ENCODE data around the gene GRAMD4. TPM values are rescaled to one million over a fixed set of nuclear protein-coding genes. Genes with fewer than 3 reads are reported as not detected.

Gene GRAMD4
- polyA plus RNA-seq, 3 donors, result 9.5 to 33.3 (median 12.6) TPM

GRCh38 chr22:46572911-46573780 lies 47.0 kb upstream of the GRAMD4 start:
- Mint-ChIP-seq H3K36me3 (peaks cover 0 to 2% of the 10 kb centered on the region in 2 donors), H3K4me1 (peaks cover 37% of the 10 kb centered on the region), H3K27me3 (ENCODE audit: low read depth in 3 of 3) (peaks cover 0 to 13% (median 8%) of the 10 kb centered on the region in 3 donors), H3K4me3 (no peak overlapping the region), H3K27ac (no peak overlapping the region), H3K9me3 (peaks cover 13 to 22% (median 19%) of the 10 kb centered on the region in 7 donors)
- intact Hi-C loops (cut with micrococcal nuclease), result no loop called here
- Histone ChIP-seq H3K4me3 (replicated peaks in 1 of 3; ENCODE audit: low read depth in 2 of 3, low read length in 3 of 3) (no peak overlapping the region), H3K36me3 (replicated peaks in 1 of 2; ENCODE audit: control insufficient read depth in 1 of 2, insufficient read depth in 2 of 2, low read length in 2 of 2) (no peaks in the 10 kb centered on the region), H3K9me3 (replicated peaks in 1 of 2; ENCODE audit: control insufficient read depth in 1 of 2, insufficient read depth in 1 of 2, low read length in 2 of 2) (peaks cover 12 to 22% of the 10 kb centered on the region in 2 donors), H3K79me2 (ENCODE audit: insufficient read depth, low read length) (peaks cover 9% of the 10 kb centered on the region), H3K27ac (ENCODE audit: low read depth in 1 of 2, low read length in 2 of 2) (no peak overlapping the region), H3K27me3 (ENCODE audit: control insufficient read depth in 2 of 2, insufficient read depth in 2 of 2, low read length in 2 of 2) (no peaks in the 10 kb centered on the region), H3K9ac (ENCODE audit: insufficient read depth, low read length, poor library complexity, severe bottlenecking) (no peak overlapping the region), H4K20me1 (ENCODE audit: insufficient read depth, low read length) (peaks cover 4% of the 10 kb centered on the region), H2AFZ (ENCODE audit: insufficient read depth, low read depth, low read length, poor library complexity, severe bottlenecking) (no peak overlapping the region), H3K4me1 (ENCODE audit: control insufficient read depth in 1 of 2, insufficient read depth in 2 of 2, low read length in 2 of 2) (peaks cover 30 to 43% of the 10 kb centered on the region in 2 donors), H3K4me2 (replicated peaks; ENCODE audit: extremely low read depth, low read length, poor library complexity, severe bottlenecking) (no peak overlapping the region)
- DNase-seq, result no peak
- TF ChIP-seq, protein P1, sequence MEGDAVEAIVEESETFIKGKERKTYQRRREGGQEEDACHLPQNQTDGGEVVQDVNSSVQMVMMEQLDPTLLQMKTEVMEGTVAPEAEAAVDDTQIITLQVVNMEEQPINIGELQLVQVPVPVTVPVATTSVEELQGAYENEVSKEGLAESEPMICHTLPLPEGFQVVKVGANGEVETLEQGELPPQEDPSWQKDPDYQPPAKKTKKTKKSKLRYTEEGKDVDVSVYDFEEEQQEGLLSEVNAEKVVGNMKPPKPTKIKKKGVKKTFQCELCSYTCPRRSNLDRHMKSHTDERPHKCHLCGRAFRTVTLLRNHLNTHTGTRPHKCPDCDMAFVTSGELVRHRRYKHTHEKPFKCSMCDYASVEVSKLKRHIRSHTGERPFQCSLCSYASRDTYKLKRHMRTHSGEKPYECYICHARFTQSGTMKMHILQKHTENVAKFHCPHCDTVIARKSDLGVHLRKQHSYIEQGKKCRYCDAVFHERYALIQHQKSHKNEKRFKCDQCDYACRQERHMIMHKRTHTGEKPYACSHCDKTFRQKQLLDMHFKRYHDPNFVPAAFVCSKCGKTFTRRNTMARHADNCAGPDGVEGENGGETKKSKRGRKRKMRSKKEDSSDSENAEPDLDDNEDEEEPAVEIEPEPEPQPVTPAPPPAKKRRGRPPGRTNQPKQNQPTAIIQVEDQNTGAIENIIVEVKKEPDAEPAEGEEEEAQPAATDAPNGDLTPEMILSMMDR (IDR thresholded peaks at IDR 0.05), result no peak
- 92% methylated on average over 15 of the region's 19 CpGs for WGBS (ENCODE audit: insufficient coverage)

GRCh38 chr22:46573781-46574437 lies 46.3 kb upstream of the GRAMD4 start:
- peaks cover 0 to 2% of the 10 kb centered on the region in 2 donors for H3K36me3 Mint-ChIP-seq
- intact Hi-C loops (cut with micrococcal nuclease), result no loop called here
- Histone ChIP-seq H3K79me2 (ENCODE audit: insufficient read depth, low read length) (peaks cover 16% of the 10 kb centered on the region), H3K9ac (ENCODE audit: insufficient read depth, low read length, poor library complexity, severe bottlenecking) (no peak overlapping the region), H3K4me2 (replicated peaks; ENCODE audit: extremely low read depth, low read length, poor library complexity, severe bottlenecking) (peak overlapping the region; percentile 2), H3K27ac (ENCODE audit: low read depth in 1 of 2, low read length in 2 of 2) (no peak overlapping the region), H3K4me3 (replicated peaks in 1 of 3; ENCODE audit: low read depth in 2 of 3, low read length in 3 of 3) (no peak overlapping the region), H4K20me1 (ENCODE audit: insufficient read depth, low read length) (peaks cover 12% of the 10 kb centered on the region), H2AFZ (ENCODE audit: insufficient read depth, low read depth, low read length, poor library complexity, severe bottlenecking) (no peak overlapping the region), H3K27me3 (ENCODE audit: control insufficient read depth in 2 of 2, insufficient read depth in 2 of 2, low read length in 2 of 2) (no peaks in the 10 kb centered on the region), H3K4me1 (ENCODE audit: control insufficient read depth in 1 of 2, insufficient read depth in 2 of 2, low read length in 2 of 2) (peaks cover 38 to 50% of the 10 kb centered on the region in 2 donors), H3K36me3 (replicated peaks in 1 of 2; ENCODE audit: control insufficient read depth in 1 of 2, insufficient read depth in 2 of 2, low read length in 2 of 2) (no peaks in the 10 kb centered on the region), H3K9me3 (replicated peaks in 1 of 2; ENCODE audit: control insufficient read depth in 1 of 2, insufficient read depth in 1 of 2, low read length in 2 of 2) (peaks cover 12 to 22% of the 10 kb centered on the region in 2 donors)
- H3K4me3 Mint-ChIP-seq, result peak overlapping the region in 1 of 2 donors; percentile 26
- H3K9me3 Mint-ChIP-seq, result peaks cover 13 to 21% (median 19%) of the 10 kb centered on the region in 7 donors
- peaks cover 45% of the 10 kb centered on the region for H3K4me1 Mint-ChIP-seq
- TF ChIP-seq, protein P1 (IDR thresholded peaks at IDR 0.05), result no peak
- WGBS (ENCODE audit: insufficient coverage), result 56% methylated on average over 15 of the region's 18 CpGs
- peak; percentile 60 to 80 (median 61) for DNase-seq
- H3K27ac Mint-ChIP-seq, result peak overlapping the region in 5 of 7 donors; percentile 23 to 65 (median 40)
- H3K27me3 Mint-ChIP-seq (ENCODE audit: low read depth in 3 of 3), result peaks cover 0 to 13% (median 7%) of the 10 kb centered on the region in 3 donors

Data from CD14-positive monocyte (primary cell).